Activated T-cell treated with anti-CD3 and anti-CD28 coated beads, Interleukin-2, amount 50 U/mL, for 72 hours (primary cell): ENCODE data around the gene MAST2. TPM values are rescaled to one million over a fixed set of nuclear protein-coding genes. Genes with fewer than 3 reads are reported as not detected.

Experiments used
- ATAC-seq, 2 donors: fragments of 150-1000 bp; cut with Tn5 transposase; replicated peaks in 1 of 2; 2 replicates each; pipeline ENCODE4 v1.10.0; 2021; ENCODE audit warnings: moderate library complexity in 2 of 2, mild to moderate bottlenecking in 1 of 2
- DNase-seq, 2 donors: peaks; one replicate each; pipeline ENCODE4 v3.0.0; 2021 to 2022; ENCODE audit warnings: mixed read lengths in 1 of 2
- H3K27ac Mint-ChIP-seq: one replicate; pipeline ENCODE4 v1.8.0; 2022; ENCODE audit warnings: mild to moderate bottlenecking, moderate library complexity, mixed read lengths
- H3K27me3 Mint-ChIP-seq: one replicate; pipeline ENCODE4 v1.8.0; 2022; ENCODE audit warnings: low read depth, mixed read lengths
- H3K36me3 Mint-ChIP-seq, 2 donors: one replicate each; pipeline ENCODE4 v1.8.0; 2022; ENCODE audit warnings: mixed read lengths in 2 of 2, mild to moderate bottlenecking in 1 of 2; ENCODE audit not compliant: insufficient read depth in 2 of 2
- H3K4me1 Mint-ChIP-seq: one replicate; pipeline ENCODE4 v1.8.0; 2022; ENCODE audit warnings: low read depth, mixed read lengths
- H3K4me3 Mint-ChIP-seq, 2 donors: one replicate each; pipeline ENCODE4 v1.8.0; 2022; ENCODE audit warnings: mild to moderate bottlenecking in 2 of 2, mixed read lengths in 2 of 2, moderate library complexity in 2 of 2
- H3K9me3 Mint-ChIP-seq, 2 donors: one replicate each; pipeline ENCODE4 v1.8.0; 2022; ENCODE audit warnings: mixed read lengths in 2 of 2
- total RNA-seq, 2 donors: library from RNA; stranded (reverse); gene quantifications; one replicate each; pipeline ENCODE4 v1.2.3, GENCODE V29; 2022

Gene MAST2
- total RNA-seq, 2 donors from 2014 or later, result 20.7 to 21.0 TPM

DNA sequence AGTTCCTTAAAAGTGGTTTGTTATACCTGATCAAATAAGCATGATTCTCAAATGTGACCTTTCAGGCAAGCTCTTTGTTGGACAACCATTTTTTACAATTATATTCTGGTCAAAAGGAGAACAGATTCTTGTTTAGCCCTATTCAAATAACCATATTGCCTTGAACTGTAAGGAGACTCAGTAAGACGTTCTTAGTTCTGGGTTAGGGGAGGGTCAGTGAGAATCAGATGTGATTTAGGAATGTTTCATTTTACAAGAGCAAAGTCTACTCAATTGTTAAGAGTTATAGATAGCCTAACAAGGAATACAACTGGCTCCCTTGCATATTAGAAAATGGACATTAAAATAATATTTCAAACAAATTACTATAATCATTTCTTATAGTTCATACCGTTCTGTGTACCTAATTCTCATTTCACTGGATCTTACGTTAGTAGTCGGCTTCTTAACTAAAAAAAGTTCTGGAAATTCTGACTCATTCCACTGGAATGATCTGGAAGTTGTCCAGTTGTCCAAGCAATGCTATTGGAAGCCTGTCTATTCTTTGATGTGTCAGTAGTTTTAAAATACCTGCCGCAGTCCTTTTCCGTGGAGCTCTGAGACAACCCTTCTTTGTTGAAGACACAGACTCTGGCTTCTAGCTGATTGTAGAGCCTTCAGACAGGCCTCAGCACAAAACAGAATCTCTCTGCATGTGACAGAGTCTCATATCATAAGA is 88.8 kb downstream of the MAST2 start:
- ATAC-seq (no peak), DNase-seq (no peak)
- H3K27ac Mint-ChIP-seq, result no peak overlapping the region
- no peaks in the 10 kb centered on the region for H3K27me3 Mint-ChIP-seq
- H3K4me3 Mint-ChIP-seq, result no peak overlapping the region
- H3K36me3 Mint-ChIP-seq, result peaks cover 3% of the 10 kb centered on the region in 2 donors
- H3K4me1 Mint-ChIP-seq, result peaks cover 9% of the 10 kb centered on the region
- H3K9me3 Mint-ChIP-seq, result peaks cover 0 to 2% of the 10 kb centered on the region in 2 donors

DNA sequence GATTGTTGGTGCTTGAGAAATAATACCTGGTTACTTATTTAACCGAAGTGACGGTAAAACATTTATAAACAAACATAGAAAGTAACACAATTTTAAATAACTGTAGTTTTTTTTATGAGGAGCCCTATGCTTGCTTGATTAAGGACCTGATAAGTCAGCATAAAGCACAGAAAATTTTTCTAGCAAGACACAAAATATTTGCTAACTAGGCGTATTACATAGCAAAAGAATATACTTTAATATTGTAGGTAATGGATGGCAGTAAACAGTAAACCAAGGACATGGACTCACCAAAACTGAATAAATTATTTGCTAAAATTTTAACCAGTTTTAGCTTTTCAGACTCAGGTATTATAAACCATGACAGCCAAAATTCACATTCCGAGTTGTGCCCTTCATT is 90.9 kb downstream of the MAST2 start:
- DNase-seq (no peak), ATAC-seq (no peak)
- H3K27ac Mint-ChIP-seq, result no peak overlapping the region
- H3K4me3 Mint-ChIP-seq, result no peak overlapping the region
- no peaks in the 10 kb centered on the region for H3K27me3 Mint-ChIP-seq
- peaks cover 3% of the 10 kb centered on the region in 2 donors for H3K36me3 Mint-ChIP-seq
- no peaks in the 10 kb centered on the region for H3K4me1 Mint-ChIP-seq
- H3K9me3 Mint-ChIP-seq, result peaks cover 0 to 2% of the 10 kb centered on the region in 2 donors

DNA sequence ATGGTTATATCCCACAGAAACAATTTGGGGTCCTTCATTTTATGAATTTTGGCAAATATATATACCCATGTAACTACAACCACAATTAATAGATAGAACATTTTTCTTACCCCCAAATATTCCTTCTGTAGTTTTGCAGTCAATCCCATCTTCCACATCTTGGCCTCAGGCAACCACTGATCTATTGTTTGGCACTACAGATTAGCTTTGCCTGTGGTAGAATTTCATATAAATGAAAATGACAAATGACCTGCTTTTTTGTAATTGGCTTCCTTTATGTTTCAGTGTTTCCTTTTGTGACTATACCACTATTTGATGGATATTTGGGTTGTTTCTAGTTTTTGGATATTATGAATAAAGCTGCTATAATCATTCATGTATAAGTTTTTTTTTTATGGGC is 91.5 kb downstream of the MAST2 start:
- H3K4me1 Mint-ChIP-seq, result no peaks in the 10 kb centered on the region
- H3K27ac Mint-ChIP-seq, result no peak overlapping the region
- peaks cover 2% of the 10 kb centered on the region in 2 donors for H3K36me3 Mint-ChIP-seq
- ATAC-seq, result no peak
- DNase-seq, result no peak
- H3K4me3 Mint-ChIP-seq, result no peak overlapping the region
- peaks cover 0 to under 1% of the 10 kb centered on the region in 2 donors for H3K9me3 Mint-ChIP-seq
- H3K27me3 Mint-ChIP-seq, result no peaks in the 10 kb centered on the region

DNA sequence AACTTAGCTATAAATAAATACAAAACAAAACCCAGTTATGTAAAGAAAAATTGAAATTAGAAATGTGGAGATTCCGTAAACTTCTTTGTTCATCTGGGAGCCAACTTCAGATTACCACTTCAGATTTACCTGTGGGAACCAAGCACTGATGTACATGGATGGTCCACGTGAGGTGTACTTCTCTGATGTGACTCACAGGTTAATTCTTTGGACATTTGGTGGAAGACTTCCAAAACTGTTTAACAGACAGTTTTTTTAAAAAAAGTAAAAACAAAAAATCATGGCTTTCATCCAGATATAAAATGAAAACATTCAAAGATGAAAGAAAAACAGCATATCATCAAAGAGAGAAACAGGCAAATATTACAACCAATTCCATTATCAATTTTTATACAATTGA is 92.0 kb downstream of the MAST2 start:
- Mint-ChIP-seq H3K4me1 (no peaks in the 10 kb centered on the region), H3K27ac (no peak overlapping the region), H3K9me3 (no peaks in the 10 kb centered on the region), H3K36me3 (no peaks in the 10 kb centered on the region), H3K4me3 (no peak overlapping the region), H3K27me3 (no peaks in the 10 kb centered on the region)
- ATAC-seq (no peak), DNase-seq (no peak)

DNA sequence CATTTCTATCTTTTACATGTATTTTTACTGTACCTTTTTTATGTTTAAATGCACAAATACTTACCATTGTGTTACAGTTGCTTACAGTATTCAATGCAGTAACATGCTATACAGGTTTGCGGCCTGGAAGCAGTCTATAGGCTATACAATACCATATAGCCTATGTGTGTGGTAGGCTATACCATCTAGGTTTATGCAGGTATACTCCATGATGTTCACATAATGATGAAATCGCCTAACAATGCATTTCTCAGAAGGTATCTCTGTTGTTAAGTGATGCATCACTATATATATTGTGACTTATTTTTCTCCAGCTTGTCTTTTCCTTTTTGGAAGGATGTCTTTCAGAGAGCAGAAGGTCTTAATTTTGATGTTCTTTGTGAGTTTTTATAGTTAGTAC is 103.5 kb downstream of the MAST2 start:
- H3K36me3 Mint-ChIP-seq, result peaks cover 0 to under 1% of the 10 kb centered on the region in 2 donors
- H3K4me1 Mint-ChIP-seq, result no peaks in the 10 kb centered on the region
- no peak for DNase-seq
- no peak for ATAC-seq
- H3K4me3 Mint-ChIP-seq, result no peak overlapping the region
- H3K27me3 Mint-ChIP-seq, result no peaks in the 10 kb centered on the region
- no peak overlapping the region for H3K27ac Mint-ChIP-seq
- H3K9me3 Mint-ChIP-seq, result peaks cover 0 to 2% of the 10 kb centered on the region in 2 donors

DNA sequence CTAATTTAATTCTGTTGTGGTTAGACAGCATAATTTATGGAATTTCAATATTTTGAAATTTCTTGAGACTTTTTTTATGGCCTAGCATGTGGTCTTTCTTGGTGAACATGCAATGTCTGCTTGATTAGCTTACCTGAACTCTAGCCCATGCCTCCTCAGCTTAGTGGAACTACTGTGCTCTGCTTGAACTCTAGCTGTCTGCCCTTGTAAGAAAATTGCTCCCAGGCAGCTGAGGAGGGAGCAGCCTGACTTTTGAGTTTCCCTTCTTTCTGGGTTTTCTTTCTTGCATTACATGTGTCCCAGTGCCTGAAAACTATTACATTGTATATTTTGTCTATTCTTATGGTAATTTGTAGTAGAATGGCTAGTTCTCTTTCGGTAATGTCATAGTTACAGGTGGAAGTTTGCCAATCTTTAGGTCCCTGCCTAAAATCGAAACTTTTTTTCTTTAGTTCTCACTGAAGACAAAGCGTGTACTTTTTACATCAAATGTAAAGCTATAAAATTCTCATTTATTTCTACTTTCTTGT is 105.3 kb downstream of the MAST2 start:
- Mint-ChIP-seq H3K4me1 (peaks cover 11% of the 10 kb centered on the region), H3K4me3 (no peak overlapping the region), H3K27me3 (no peaks in the 10 kb centered on the region), H3K36me3 (no peaks in the 10 kb centered on the region), H3K27ac (no peak overlapping the region), H3K9me3 (no peaks in the 10 kb centered on the region)
- ATAC-seq (no peak), DNase-seq (no peak)

DNA sequence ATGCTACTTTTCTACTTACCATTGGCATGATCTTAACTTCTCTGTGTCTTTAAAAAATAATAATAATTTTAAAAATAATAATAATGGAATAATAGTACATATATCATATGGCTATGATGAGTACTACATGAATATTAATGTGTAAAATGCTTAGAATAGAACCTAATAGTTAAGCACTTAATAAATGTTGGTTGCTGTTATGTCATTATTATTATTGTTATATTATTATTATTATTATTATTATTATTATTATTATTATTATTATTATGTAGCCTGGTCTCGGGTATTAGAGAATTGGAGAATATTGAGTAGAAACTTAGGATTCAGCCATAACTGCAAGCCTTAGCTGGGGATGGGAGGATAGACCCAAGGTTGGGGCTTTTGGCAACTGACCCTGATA is 108.2 kb downstream of the MAST2 start:
- Mint-ChIP-seq H3K9me3 (no peaks in the 10 kb centered on the region), H3K27ac (no peak overlapping the region), H3K4me3 (no peak overlapping the region), H3K36me3 (no peaks in the 10 kb centered on the region), H3K4me1 (peaks cover 12% of the 10 kb centered on the region), H3K27me3 (no peaks in the 10 kb centered on the region)
- ATAC-seq (no peak), DNase-seq (no peak)

DNA sequence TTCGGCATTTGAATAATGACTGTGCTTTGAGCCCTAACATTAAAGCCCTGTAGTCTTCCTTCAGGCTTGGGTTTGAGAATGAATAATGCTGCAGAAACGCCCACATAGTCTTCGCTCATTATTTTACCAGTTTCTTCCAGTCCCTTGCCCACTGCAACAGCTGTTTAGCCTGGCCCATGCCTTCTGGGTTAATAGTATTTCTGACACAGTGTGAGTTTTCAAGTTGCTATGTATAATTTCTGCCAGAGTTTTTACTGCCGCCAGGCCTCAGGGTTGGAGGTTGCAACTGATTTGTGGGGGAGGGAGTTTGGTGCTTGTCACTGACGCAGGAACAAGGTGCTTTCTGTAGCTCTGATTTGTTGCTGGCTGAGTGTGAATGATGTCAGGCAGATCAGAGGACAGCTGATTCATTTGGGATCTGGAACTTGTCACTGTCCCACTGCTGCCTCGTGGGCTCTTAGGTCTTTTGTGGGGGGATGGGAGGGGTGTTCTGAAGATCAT is 109.8 kb downstream of the MAST2 start:
- Mint-ChIP-seq H3K4me3 (peak overlapping the region in 1 of 2 donors; percentile 12), H3K9me3 (no peaks in the 10 kb centered on the region), H3K27ac (no peak overlapping the region), H3K27me3 (no peaks in the 10 kb centered on the region), H3K4me1 (peaks cover 12% of the 10 kb centered on the region), H3K36me3 (no peaks in the 10 kb centered on the region)
- DNase-seq (peak; percentile 21 to 25), ATAC-seq (peak; percentile 81 to 91)

DNA sequence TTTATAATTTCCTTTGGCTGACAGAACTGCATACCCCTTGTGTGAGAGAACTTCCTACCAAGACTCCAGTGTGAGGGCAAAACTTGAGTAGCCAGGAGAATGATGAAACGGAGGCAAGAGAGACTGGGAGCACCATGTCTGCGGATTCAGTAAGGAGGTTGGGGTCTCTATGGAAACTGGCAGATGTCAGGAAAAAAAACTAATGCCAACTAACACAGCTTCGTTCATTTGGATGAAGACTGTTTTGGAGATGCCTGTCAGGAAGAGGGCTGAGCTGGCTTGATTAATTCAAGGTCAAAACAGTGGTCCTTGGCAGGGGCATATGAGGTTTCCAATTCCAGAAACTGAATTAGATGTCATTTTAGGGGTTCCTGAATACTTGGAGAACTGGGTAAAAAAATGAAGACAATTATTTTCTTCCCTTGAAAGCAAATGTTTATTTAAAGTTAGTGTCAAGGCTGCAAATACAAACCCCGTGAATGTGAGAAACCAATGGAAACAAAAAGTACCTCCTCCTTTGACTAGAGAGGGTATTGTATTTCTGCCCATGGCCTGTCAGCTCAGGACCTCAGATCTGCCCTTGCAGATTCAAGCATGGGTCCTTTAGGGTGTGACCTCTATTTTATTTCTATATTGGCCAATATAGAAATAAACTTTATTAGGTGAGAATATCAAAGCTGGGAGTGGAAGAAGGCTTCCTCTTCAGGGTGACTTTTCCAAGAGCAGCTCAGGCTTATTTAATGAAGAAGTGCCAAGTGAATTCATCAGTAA is 110.5 kb downstream of the MAST2 start:
- Mint-ChIP-seq H3K4me1 (peaks cover 12% of the 10 kb centered on the region), H3K27ac (no peak overlapping the region), H3K36me3 (no peaks in the 10 kb centered on the region), H3K27me3 (no peaks in the 10 kb centered on the region), H3K4me3 (no peak overlapping the region), H3K9me3 (no peaks in the 10 kb centered on the region)
- no peak for DNase-seq
- ATAC-seq, result no peak

DNA sequence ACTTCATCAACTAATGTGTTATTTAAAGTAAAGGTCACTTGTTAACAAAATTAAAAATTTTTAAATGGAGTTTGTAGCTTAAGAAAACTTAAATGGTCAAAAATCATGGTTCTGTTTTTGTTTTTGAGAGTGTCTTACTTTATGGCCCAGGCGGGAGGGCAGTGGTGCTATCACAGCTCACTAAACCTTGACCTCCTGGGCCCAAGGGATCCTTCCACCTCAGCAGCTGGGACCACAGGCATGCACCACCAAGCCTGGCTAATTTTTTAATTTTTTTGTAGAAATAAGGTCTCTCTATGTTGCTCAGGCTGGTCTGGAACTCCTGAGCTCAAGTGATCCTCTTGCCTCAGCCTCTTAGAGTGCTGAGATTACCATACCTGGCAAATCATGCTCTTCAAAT is 111.4 kb downstream of the MAST2 start:
- H3K36me3 Mint-ChIP-seq, result no peaks in the 10 kb centered on the region
- DNase-seq, result no peak
- H3K27ac Mint-ChIP-seq, result no peak overlapping the region
- ATAC-seq, result no peak
- H3K4me1 Mint-ChIP-seq, result peaks cover 12% of the 10 kb centered on the region
- no peak overlapping the region for H3K4me3 Mint-ChIP-seq
- no peaks in the 10 kb centered on the region for H3K27me3 Mint-ChIP-seq
- no peaks in the 10 kb centered on the region for H3K9me3 Mint-ChIP-seq

DNA sequence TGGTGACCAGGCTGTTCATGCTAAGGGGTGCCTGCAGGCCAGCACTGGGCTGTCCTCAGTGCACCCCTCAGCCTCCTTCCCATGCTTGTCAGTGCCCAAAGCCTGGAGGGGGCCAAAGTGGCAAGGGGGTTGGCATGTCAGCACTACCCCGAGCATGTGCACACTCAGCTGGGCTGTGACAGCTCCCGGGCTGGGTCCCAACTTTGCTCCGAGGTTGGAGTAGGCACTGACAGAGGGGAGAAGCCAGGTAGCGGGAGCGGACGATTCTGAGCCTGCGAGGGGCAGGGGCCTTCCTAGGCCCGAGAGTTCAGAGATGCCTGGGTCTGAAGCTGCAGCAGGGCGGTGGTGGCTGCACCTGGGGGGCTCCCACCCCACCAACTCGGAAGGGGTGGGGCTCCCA is 119.0 kb downstream of the MAST2 start:
- Mint-ChIP-seq H3K4me1 (no peaks in the 10 kb centered on the region), H3K27me3 (no peaks in the 10 kb centered on the region), H3K4me3 (no peak overlapping the region), H3K9me3 (no peaks in the 10 kb centered on the region), H3K36me3 (no peaks in the 10 kb centered on the region), H3K27ac (no peak overlapping the region)
- ATAC-seq, result no peak
- DNase-seq, result no peak

DNA sequence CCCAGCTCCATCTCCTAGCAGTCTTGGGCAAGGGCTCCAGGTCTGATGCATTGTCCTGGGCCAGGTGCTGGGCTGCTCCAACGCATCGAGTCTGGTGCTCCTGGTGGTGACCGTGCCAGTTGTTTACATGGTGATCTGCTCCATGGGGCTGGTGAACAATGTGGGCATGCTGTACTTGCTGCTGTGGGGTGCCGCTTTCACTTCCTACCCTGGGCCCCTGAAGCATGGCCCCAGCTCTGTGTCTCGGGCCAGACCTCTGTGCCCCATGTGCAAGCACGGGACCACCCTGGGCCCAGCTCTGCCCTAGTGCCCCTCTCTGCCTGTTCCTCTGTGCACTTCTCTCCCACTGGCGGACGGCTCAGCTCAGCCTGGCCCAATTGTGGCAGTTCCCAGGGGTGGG is 119.4 kb downstream of the MAST2 start:
- Mint-ChIP-seq H3K27ac (no peak overlapping the region), H3K36me3 (no peaks in the 10 kb centered on the region), H3K4me1 (no peaks in the 10 kb centered on the region), H3K4me3 (no peak overlapping the region), H3K9me3 (no peaks in the 10 kb centered on the region), H3K27me3 (no peaks in the 10 kb centered on the region)
- no peak for ATAC-seq
- DNase-seq, result no peak

DNA sequence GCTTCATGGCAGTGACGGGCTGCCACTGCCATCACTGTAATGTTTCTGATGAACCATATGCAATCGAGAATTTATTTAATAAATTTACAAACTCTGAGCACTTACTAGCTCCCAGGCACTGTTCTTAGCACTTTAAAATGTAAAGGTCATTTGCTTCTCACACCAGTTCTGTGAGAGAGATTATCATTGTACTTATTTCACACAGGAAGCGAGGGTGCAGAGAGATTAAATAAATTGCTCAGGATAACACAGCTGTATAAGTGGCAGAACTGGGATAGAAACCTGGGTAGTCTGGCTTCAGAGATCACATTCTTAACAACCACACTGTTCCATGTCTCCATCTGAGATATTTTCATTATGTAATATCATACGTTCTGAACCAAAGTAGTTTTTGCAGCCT is 119.9 kb downstream of the MAST2 start:
- Mint-ChIP-seq H3K9me3 (no peaks in the 10 kb centered on the region), H3K27me3 (no peaks in the 10 kb centered on the region), H3K36me3 (no peaks in the 10 kb centered on the region), H3K27ac (no peak overlapping the region), H3K4me1 (no peaks in the 10 kb centered on the region), H3K4me3 (no peak overlapping the region)
- ATAC-seq (no peak), DNase-seq (no peak)
